GM18508 (cell line): ENCODE results near the gene DNAJC1.
"Not testable (repeated sequence)": the region's sequence is repeated elsewhere in the genome, so short reads cannot be mapped to it uniquely, and the experiment has no call there.

Experiments
- ATAC-seq: cut with Tn5 transposase; IDR thresholded peaks from one replicate; pipeline ENCODE4 v1.9.1; 2021; ENCODE audit warnings: moderate number of reproducible peaks; ENCODE audit not compliant: insufficient read depth, unreplicated experiment

The DNAJC1 gene, protein sequence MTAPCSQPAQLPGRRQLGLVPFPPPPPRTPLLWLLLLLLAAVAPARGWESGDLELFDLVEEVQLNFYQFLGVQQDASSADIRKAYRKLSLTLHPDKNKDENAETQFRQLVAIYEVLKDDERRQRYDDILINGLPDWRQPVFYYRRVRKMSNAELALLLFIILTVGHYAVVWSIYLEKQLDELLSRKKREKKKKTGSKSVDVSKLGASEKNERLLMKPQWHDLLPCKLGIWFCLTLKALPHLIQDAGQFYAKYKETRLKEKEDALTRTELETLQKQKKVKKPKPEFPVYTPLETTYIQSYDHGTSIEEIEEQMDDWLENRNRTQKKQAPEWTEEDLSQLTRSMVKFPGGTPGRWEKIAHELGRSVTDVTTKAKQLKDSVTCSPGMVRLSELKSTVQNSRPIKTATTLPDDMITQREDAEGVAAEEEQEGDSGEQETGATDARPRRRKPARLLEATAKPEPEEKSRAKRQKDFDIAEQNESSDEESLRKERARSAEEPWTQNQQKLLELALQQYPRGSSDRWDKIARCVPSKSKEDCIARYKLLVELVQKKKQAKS

GRCh38 chr10:22003177-22003963 lies at the start of gene DNAJC1:
DNAJC1 (minus strand) TSS chr10:22003730; CDS start chr10:22003434, 296 bp downstream.
- ATAC-seq, result peak; percentile 91

DNA sequence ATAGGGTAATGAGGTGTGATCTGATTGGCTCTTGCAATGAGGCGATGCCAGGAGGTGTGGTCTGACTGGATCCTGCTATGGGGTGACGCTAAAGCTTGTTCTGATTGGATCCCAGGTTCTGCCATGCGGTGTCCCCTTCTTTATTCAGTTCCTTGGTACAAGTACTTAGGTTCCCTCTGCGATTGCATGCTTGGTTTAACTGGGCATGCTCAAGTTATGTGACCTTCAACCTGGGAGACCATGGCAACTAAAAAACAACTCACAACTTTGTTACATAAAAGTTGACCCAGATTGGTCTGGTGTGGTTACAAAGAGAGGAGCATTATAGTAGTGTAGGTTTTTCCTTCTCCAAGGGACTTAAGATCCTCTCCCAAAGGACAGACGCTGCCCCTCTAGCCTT lies 49.5 kb upstream of the DNAJC1 start:
- ATAC-seq, result no peak

- no peak for ATAC-seq
Measured at GRCh38 chr10:22049635-22050034, 46.1 kb upstream of the DNAJC1 start.

- no peak for ATAC-seq
Measured at GRCh38 chr10:22047812-22048211, 44.3 kb upstream of the DNAJC1 start.

DNA sequence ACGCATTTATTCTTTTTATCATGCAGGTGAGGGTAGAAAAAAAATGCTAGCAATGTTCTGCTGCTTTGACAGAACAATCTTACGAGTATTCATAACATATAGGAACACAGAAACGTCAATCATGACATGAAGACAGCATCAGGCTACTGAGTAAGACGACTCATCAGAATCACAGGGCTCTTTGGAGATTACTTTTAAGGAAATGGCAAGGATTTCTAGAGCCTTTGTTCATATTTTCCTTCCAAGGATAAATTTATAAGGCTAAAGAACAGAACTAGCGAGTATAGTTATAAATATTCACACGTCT lies 39.8 kb upstream of the DNAJC1 start:
- no peak for ATAC-seq

- ATAC-seq, result no peak
Measured at GRCh38 chr10:22042557-22043326, 39.2 kb upstream of the DNAJC1 start.

GRCh38 chr10:22034333-22034732 lies 30.8 kb upstream of the DNAJC1 start:
- ATAC-seq, result no peak

DNA sequence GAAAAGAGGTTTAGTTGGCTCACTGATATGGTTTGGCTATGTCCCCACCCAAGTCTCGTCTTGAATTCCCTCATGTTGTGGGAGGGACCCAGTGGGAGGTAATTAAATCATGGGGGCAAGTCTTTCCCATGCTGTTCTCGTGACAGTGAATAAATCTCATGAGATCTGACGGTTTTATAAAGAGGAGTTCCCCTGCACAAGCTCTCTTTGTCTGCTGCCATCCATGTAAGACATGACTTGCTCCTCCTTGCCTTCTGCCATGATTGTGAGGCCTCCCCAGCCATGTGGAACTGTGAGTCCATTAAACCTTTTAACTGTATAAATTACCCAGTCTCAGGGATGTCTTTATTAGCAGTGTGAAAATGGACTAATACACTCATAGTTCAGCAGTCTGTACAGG lies 28.7 kb upstream of the DNAJC1 start:
- not testable (repeated sequence) for ATAC-seq

GRCh38 chr10:22030421-22030820 lies 26.9 kb upstream of the DNAJC1 start:
- ATAC-seq, result no peak

DNA sequence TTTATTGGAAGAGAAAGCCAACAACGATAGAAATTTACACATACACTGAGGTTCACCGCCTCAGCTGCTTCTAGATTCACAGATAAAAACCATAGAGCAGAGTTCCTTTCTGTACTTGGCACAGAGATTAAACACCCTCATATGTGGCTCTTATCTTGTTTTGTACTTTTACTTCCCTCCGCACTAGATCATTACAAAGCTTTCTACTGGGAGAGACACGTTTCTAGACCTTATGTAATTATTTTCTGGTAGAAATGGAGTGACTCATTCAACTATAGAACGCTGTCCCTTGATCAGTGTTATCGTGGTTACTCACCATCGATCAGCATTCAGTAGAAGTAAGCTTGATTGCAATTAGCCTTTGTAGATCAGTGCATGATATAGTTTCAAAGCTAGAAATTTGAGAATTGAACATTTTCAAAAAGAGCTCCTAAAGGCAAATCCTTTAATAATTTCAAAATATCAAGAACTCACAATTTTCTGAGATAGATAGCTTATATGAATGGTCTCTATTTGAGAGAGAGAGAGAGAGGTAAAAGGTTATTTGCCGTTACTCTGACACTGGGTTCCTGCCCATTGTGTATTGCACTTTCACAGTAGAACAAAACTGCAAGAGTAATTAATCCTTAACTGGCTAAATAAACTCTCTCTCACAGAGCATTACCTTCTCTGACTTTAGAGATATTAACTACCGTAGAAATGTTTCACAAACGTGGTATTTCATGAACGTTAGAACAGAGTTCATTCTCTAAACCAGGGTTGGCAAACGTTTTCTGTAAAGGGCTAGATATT lies 26.1 kb upstream of the DNAJC1 start:
- no peak for ATAC-seq

DNA sequence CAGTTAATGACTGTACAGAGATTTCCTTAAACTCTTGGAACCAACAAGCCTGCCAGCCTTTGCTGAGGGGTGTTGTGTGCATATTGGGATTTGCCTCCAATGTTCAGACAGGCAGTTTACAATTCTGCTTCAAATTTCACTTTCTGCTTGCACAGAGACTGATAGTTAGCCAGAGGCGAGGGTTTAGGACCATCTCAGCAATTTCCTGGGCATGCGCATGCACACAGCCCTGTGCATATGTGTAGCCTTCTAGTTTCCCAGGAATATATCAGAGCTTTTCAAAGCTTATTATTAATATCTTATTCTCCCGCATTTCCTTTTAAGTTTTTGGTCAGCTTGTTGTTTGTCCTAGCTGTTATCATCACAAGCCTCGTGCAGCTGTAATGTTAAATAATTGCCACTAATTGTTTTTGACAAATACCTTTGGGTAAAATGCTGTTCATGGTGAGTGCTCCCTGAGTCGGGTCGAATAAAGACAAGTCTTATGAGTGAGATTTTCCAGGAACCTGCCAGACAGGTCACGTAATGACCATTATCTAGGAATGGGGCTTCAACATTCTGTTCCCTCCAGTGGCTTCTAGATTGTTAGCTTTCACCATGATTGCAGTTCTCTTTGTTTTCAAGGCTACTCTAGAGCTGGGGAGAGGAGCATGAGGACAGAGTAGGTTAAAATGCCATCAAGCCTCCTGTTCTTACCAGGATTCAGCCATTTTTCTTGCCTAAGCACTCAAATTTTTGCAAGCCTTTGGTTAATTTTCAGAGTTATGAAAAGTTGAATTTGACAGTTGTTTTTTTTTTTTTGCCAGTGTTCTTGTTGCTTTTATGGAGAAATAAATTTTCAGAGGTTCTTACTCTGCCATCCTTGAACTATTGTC lies 24.1 kb upstream of the DNAJC1 start:
- ATAC-seq, result no peak

DNA sequence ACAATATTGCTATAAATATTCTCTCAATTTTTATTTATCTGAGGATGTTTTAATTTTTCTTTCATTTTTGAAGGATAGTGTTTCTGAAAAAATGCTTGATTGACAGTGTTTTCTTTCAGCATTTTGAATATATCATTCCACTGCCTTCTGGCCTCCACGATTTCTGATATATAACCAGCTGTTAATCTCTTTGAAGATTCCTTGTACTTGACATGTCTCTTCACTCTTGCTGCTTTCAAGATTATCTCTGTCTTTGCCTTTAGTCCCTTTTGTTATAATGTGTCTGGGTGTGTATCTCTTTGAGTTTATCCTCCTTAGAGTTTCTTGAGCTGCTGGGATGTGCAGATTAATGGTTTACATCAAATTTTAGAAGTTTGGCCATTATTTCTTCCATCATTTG lies 22.8 kb upstream of the DNAJC1 start:
- no peak for ATAC-seq

DNA sequence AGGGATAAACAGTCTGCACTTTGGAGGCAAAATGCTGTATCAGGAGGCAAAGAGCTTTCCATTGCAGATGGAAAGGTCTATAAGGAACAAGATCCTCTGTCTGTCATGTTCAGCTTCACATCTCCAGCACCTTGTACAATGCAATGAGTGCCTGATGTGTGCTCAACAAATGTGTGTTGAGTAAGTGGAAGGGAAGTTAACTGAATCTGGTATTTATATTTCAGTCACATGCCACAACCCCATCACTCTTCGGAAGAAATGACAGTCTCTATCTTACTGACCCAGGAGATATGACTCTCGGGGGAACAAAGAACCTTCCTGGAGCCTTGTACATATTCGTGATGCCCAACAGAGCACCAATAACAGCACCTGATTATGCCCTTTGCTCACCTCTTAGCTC lies 20.0 kb upstream of the DNAJC1 start:
- ATAC-seq, result no peak

DNA sequence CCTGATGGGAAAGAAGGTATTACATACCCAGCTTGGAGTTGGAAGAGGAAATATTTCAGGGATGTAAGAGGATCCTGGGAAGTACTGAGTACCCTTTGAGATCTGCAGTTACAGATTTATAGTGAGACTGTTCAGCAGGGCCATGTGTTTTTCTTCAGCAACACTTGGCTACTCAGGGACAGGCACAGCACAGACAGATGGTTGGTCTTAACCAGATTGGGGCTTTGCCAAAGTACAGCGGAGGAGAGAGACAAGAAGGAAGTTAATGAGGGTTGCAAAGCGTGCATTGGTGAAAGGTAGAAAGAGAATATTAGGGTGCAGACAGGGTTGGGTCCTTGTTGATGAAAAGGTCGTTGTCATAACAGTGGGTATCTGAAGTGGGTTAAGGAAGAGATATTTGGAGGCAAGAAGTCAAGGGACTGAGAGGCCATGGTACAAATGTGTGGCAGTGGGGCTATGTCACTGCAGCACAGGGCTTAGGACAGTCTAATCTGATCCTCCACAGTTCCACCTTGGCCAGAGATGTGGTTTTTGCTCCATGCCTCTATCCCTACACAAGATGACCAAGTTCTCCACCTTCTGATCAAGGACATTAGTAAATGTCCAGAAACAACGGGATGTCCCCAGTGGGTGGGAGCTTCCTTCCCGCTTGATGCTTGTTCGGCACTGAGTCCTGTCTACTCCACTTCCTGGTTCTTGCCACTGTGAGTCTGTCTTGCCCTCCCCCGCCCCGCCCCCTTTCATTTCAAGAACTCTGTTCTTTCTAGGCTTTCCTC lies 18.9 kb upstream of the DNAJC1 start:
- no peak for ATAC-seq

DNA sequence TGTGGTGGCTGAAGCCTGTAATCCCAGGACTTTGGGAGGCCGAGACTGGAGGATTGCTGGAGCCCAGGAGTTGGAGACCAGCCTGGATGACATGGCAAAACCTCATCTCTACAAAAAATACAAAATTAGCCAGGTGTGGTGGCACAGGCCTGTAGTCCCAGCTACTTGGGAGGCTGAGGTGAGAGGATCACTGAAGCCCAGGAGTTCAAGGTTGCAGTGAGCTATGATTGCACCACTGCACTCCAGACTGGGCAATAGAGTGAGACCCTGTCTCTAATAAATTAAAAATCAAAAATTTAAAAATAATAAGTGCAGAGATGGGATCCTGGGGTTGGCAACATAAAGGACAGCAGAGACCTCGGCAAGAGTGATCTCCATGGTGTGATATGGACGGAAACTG lies 17.6 kb upstream of the DNAJC1 start:
- not testable (repeated sequence) for ATAC-seq

GRCh38 chr10:22017283-22018020 lies 13.9 kb upstream of the DNAJC1 start:
- no peak for ATAC-seq

DNA sequence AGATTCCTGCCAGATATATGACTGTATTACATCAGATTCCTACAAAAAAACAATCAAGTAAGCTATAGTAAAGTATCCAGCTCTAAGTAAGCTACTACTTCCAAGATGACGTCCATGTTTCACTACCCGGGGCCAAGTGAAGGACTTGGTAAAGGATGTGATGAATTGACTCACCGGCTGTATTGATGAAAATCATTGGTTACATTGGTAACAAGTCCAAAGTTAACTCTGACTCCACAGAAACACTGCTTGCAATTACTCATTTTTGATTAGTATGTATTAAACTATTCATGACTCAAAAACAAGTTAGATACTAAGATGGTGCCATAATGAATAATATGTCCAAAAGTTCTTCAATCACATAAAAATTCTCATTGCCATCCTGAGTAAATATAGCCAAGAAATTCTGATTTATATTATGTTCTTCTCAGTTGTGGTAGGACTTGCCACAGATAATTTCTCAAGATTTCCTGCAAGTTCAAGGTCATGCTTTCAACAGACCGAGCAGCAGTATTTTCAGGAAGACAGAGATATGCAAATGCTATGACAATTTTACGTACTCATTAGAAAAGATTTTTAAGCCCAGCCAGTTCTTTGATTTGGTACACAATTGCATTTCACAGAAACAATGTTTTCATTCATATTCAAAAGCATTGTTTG lies 12.6 kb upstream of the DNAJC1 start:
- ATAC-seq, result no peak
